ENCODE data around the gene MUC2.

MUC2 gene

DNA sequence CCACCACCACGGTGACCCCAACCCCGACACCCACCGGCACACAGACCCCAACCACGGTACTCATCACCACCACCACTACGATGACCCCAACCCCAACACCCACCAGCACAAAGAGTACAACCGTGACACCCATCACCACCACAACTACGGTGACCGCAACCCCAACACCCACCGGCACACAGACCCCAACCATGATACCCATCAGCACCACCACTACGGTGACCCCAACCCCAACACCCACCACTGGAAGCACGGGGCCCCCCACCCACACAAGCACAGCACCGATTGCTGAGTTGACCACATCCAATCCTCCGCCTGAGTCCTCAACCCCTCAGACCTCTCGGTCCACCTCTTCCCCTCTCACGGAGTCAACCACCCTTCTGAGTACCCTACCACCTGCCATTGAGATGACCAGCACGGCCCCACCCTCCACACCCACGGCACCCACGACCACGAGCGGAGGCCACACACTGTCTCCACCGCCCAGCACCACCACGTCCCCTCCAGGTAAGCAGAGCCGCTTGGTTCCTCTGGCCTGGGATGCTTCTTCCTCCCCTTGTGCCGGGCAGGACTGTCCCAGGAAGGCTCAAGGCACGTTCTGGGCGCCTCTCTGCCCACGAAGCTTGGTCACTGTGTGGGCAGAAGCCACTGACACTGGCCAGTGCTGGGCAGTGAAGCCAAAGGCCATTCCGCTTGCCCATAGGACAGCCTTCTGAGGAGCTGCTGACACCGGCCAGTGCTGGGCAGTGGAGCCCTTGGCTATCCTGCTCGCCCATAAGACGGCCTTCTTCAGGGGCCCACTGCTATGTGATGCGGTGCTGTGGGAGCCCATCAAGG, 25.1 kb downstream of the MUC2 start:
- TF ChIP-seq SPI1 (IDR thresholded peaks at IDR 0.05; ENCODE audit: borderline replicate concordance, low read depth): no peak
- TF ChIP-seq, protein P1, sequence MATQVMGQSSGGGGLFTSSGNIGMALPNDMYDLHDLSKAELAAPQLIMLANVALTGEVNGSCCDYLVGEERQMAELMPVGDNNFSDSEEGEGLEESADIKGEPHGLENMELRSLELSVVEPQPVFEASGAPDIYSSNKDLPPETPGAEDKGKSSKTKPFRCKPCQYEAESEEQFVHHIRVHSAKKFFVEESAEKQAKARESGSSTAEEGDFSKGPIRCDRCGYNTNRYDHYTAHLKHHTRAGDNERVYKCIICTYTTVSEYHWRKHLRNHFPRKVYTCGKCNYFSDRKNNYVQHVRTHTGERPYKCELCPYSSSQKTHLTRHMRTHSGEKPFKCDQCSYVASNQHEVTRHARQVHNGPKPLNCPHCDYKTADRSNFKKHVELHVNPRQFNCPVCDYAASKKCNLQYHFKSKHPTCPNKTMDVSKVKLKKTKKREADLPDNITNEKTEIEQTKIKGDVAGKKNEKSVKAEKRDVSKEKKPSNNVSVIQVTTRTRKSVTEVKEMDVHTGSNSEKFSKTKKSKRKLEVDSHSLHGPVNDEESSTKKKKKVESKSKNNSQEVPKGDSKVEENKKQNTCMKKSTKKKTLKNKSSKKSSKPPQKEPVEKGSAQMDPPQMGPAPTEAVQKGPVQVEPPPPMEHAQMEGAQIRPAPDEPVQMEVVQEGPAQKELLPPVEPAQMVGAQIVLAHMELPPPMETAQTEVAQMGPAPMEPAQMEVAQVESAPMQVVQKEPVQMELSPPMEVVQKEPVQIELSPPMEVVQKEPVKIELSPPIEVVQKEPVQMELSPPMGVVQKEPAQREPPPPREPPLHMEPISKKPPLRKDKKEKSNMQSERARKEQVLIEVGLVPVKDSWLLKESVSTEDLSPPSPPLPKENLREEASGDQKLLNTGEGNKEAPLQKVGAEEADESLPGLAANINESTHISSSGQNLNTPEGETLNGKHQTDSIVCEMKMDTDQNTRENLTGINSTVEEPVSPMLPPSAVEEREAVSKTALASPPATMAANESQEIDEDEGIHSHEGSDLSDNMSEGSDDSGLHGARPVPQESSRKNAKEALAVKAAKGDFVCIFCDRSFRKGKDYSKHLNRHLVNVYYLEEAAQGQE (IDR thresholded peaks at IDR 0.05; ENCODE audit: insufficient replicate concordance, low read depth): no peak
- TF ChIP-seq, protein P2, sequence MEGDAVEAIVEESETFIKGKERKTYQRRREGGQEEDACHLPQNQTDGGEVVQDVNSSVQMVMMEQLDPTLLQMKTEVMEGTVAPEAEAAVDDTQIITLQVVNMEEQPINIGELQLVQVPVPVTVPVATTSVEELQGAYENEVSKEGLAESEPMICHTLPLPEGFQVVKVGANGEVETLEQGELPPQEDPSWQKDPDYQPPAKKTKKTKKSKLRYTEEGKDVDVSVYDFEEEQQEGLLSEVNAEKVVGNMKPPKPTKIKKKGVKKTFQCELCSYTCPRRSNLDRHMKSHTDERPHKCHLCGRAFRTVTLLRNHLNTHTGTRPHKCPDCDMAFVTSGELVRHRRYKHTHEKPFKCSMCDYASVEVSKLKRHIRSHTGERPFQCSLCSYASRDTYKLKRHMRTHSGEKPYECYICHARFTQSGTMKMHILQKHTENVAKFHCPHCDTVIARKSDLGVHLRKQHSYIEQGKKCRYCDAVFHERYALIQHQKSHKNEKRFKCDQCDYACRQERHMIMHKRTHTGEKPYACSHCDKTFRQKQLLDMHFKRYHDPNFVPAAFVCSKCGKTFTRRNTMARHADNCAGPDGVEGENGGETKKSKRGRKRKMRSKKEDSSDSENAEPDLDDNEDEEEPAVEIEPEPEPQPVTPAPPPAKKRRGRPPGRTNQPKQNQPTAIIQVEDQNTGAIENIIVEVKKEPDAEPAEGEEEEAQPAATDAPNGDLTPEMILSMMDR (IDR thresholded peaks at IDR 0.05; ENCODE audit: insufficient read depth, low read length): no peak
- DNase-seq (ENCODE audit: low read depth in 1 of 2, low spot score in 1 of 2): no peak
- H3K4me3 ChIP-seq (replicated peaks; ENCODE audit: insufficient read depth, low read length): no peak overlapping the region
- no peaks in the 10 kb centered on the region for H3K27me3 ChIP-seq (ENCODE audit: insufficient read depth, poor library complexity, severe bottlenecking)
- no peak overlapping the region for H3K27ac ChIP-seq (replicated peaks)

DNA sequence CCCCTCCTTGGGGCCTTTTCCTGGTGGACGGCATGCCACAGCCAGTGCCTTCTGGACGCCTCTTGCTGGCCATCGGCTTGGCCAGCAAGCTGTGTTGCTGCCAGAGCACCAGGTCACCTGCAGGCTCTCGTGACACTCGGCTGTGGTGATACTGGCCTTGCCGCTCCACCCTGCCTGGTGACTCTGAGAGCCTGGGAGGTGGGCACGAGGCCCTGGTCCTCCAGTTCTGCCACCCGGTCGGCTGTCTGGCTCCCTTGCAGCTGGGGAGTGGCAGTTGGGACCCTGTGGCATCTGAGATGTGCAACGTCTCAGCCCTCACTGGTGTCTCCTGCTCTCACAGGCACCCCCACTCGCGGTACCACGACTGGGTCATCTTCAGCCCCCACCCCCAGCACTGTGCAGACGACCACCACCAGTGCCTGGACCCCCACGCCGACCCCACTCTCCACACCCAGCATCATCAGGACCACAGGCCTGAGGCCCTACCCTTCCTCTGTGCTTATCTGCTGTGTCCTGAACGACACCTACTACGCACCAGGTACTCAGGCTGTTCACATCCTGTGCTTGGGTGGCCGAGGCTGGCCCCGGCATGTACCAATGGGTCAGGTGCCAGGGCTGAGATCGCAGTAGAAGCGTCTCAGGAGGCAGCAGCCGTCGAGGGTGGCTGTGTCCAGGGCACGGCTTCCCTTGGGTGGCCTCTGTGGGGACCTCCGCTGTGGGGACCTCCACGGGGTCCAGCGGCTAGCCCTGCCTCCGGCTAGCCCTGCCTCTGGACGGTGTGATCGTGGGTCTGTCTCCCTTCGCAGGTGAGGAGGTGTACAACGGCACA, 26.0 kb downstream of the MUC2 start:
- no peak for TF ChIP-seq SPI1 (IDR thresholded peaks at IDR 0.05; ENCODE audit: borderline replicate concordance, low read depth)
- TF ChIP-seq, protein P2 (IDR thresholded peaks at IDR 0.05; ENCODE audit: insufficient read depth, low read length): no peak
- no peak for TF ChIP-seq GABPA (IDR thresholded peaks at IDR 0.05; ENCODE audit: low read depth)
- TF ChIP-seq POLR2AphosphoS5 (IDR thresholded peaks at IDR 0.05; ENCODE audit: low read depth): no peak
- TF ChIP-seq, protein P1 (IDR thresholded peaks at IDR 0.05; ENCODE audit: insufficient replicate concordance, low read depth): no peak
- Histone ChIP-seq H3K27ac (replicated peaks) (no peak overlapping the region), H3K4me3 (replicated peaks; ENCODE audit: insufficient read depth, low read length) (no peak overlapping the region), H3K27me3 (ENCODE audit: insufficient read depth, poor library complexity, severe bottlenecking) (no peaks in the 10 kb centered on the region)
- no peak for DNase-seq (ENCODE audit: low read depth in 1 of 2, low spot score in 1 of 2)

DNA sequence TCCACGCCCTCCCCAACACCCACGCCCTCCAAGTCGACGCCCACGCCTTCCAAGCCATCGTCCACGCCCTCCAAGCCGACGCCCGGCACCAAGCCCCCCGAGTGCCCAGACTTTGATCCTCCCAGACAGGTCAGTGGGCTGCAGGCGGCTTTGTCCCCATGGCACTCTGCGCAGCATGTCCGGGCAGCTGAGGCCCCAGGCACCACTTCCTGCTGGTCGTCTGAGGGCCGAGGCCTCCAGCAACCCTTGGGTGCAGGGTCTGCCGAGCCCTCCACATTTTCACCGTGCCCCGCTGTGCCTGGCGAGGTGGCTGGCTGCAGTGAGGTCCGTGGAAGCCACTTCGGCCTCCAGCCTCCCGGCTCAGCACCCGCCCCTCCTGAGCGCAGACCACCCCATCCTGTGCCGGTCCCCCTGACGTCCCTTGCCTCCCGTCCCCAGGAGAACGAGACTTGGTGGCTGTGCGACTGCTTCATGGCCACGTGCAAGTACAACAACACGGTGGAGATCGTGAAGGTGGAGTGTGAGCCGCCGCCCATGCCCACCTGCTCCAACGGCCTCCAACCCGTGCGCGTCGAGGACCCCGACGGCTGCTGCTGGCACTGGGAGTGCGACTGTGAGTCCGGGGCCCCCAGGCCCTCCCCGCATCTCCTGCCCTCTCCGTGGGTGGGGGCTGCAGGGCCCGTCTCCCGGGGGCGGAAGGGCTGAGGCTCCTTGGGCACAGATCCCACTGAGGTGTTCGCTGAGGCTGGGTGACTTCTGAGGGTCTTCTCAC, 26.8 kb downstream of the MUC2 start:
- DNase-seq (ENCODE audit: low read depth in 1 of 2, low spot score in 1 of 2): no peak
- TF ChIP-seq, protein P1 (IDR thresholded peaks at IDR 0.05; ENCODE audit: insufficient replicate concordance, low read depth): no peak
- TF ChIP-seq, protein P2 (IDR thresholded peaks at IDR 0.05; ENCODE audit: insufficient read depth, low read length): no peak
- TF ChIP-seq GABPA (IDR thresholded peaks at IDR 0.05; ENCODE audit: low read depth): no peak
- no peak for TF ChIP-seq POLR2AphosphoS5 (IDR thresholded peaks at IDR 0.05; ENCODE audit: low read depth)
- no peak for TF ChIP-seq SPI1 (IDR thresholded peaks at IDR 0.05; ENCODE audit: borderline replicate concordance, low read depth)
- no peak overlapping the region for H3K4me3 ChIP-seq (replicated peaks; ENCODE audit: insufficient read depth, low read length)

More for the DNA sequence above, 26.8 kb downstream of the MUC2 start:
- H3K27me3 ChIP-seq (ENCODE audit: insufficient read depth, poor library complexity, severe bottlenecking): no peaks in the 10 kb centered on the region
- no peak overlapping the region for H3K27ac ChIP-seq (replicated peaks)
